ENCODE results near the gene ABLIM3.

DNA sequence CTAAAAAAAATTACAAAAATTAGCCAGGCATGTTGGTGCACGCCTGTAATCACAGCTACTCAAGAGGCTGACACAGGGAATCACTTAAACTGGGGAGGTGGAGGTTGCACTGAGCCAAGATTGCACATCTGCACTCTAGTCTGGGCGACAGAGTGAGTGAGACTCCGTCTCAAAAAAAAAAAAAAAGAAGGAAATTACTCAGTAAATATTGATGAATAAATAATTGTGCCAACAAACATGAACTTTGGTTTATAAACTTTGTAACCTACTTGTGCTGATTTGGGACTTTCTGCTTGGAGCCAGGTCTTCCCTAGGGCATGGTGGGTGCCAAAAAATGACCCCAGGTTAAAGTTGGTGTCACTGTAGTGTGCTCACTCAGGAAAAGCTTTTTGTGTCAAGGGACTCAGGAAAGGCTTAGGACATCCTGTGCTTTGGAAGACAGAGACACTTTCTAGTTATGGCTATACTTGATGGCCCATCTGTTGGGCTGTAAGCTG, 19.0 kb downstream of the ABLIM3 start:
- TF ChIP-seq, protein P1, sequence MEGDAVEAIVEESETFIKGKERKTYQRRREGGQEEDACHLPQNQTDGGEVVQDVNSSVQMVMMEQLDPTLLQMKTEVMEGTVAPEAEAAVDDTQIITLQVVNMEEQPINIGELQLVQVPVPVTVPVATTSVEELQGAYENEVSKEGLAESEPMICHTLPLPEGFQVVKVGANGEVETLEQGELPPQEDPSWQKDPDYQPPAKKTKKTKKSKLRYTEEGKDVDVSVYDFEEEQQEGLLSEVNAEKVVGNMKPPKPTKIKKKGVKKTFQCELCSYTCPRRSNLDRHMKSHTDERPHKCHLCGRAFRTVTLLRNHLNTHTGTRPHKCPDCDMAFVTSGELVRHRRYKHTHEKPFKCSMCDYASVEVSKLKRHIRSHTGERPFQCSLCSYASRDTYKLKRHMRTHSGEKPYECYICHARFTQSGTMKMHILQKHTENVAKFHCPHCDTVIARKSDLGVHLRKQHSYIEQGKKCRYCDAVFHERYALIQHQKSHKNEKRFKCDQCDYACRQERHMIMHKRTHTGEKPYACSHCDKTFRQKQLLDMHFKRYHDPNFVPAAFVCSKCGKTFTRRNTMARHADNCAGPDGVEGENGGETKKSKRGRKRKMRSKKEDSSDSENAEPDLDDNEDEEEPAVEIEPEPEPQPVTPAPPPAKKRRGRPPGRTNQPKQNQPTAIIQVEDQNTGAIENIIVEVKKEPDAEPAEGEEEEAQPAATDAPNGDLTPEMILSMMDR (IDR thresholded peaks at IDR 0.05 in 2 of 3, conservative IDR thresholded peaks at IDR 0.05 in 1 of 3; ENCODE audit: borderline replicate concordance in 1 of 3, insufficient read depth in 1 of 3, low read depth in 2 of 3, low read length in 2 of 3) = no peak
- TF ChIP-seq JUND (IDR thresholded peaks at IDR 0.05) (no peak), POLR2AphosphoS5 (IDR thresholded peaks at IDR 0.05; ENCODE audit: low read depth, low read length) (no peak), POLR2A (IDR thresholded peaks at IDR 0.05; ENCODE audit: borderline replicate concordance, extremely low read depth, insufficient read depth, insufficient read length) (no peak), CEBPB (IDR thresholded peaks at IDR 0.05; ENCODE audit: low read depth) (no peak), ZNF274 (IDR thresholded peaks at IDR 0.05; ENCODE audit: low read depth, low read length) (no peak), MAX (IDR thresholded peaks at IDR 0.05) (no peak), ZBTB33 (IDR thresholded peaks at IDR 0.05; ENCODE audit: extremely low read depth, insufficient replicate concordance, low read length) (no peak)

All from HCT116 (cell line).